GM12875 (cell line): ENCODE data around the gene CELF2.

ENCODE experiments used
- H3K4me3 ChIP-seq: one replicate; pipeline ENCODE4 v1.5.1; 2011; ENCODE audit warnings: low read depth, low read length, control low read depth
- CTCF ChIP-seq: IDR thresholded peaks from 2 replicates; pipeline ENCODE4 v1.5.1; 2011; ENCODE audit warnings: low read depth, mild to moderate bottlenecking, control low read depth, inconsistent platforms, low read length, moderate library complexity, borderline replicate concordance; ENCODE audit not compliant: insufficient read depth

CELF2 gene

DNA sequence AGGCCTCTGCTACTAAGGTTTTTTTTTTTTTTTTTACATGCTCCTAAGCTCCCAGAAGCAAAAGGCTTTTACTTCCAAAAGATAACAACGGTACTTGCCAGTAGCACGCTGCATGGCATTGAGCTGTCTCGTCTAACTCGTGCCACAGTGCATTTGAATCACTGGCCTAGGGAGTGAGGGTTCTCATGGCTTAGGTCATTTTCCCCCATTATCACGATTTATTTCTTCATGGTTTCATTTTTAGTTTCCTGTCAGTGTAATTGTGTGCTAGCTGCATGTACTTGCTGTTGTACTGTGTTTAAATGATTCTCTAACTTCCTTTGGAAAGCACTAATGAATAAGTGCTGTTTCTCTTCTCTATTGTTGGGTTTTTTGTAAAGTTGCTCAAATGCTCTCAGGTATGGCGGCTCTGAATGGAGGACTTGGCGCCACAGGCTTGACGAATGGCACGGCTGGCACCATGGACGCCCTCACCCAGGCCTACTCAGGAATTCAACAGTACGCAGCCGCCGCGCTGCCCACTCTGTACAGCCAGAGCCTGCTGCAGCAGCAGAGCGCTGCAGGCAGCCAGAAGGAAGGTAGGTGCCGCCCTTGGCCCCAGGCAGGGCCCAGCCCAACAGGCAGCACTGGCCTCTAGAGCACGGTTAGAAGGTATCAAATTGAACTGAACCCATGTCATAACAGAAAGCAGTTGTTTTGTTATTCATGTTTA lies 303.3 kb downstream of the CELF2 start:
- TF ChIP-seq CTCF: no peak
- H3K4me3 ChIP-seq: no peak overlapping the region

GRCh38 chr10:11322698-11323097 lies 305.0 kb downstream of the CELF2 start:
- no peak for TF ChIP-seq CTCF
- no peak overlapping the region for H3K4me3 ChIP-seq

DNA sequence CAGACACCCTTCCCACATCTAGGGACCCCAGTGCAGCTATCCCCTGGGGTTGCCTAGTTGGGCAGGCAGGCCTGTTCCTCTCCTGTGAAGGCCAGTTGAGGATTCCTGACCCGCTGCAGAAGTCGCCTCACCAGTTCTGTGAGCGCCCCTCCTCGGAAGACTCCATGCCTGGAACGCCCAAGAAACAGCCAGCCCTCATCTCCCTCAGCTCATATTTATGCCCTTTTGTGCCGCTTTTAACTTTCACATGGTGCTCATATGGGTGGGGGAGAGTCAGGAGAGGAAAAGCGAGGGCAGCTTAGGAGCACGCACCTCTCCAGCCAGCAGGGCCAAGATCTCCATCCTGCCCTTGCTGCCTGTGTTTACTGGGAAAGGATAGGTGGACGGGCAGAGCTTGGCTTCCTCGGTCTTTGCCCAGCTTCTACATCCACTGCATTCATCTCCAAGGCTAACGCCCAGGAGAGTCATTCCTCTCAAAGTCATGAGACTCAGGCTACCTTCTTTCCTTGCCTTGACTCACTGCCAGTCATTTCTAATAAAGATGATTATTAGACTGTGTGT lies 307.2 kb downstream of the CELF2 start:
- no peak for TF ChIP-seq CTCF
- no peak overlapping the region for H3K4me3 ChIP-seq

DNA sequence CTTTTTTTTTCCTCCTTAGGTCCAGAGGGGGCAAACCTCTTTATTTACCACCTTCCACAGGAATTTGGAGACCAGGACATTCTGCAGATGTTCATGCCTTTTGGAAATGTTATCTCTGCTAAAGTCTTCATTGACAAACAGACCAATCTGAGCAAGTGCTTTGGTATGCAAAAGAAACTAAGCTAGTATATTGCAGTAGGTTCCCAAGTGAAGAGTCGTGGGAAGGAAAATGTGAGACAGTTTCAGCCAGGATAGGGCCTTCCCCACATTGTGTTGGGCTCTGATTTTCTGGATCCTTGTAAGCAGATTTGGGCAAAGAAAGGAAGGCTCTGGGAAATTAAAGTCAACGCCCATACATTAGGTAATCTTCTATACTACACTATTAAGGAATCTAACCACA lies 308.1 kb downstream of the CELF2 start:
- H3K4me3 ChIP-seq: no peak overlapping the region
- TF ChIP-seq CTCF: no peak

- no peak overlapping the region for H3K4me3 ChIP-seq
- no peak for TF ChIP-seq CTCF
Measured at GRCh38 chr10:11326241-11326640, 308.6 kb downstream of the CELF2 start.

- H3K4me3 ChIP-seq: no peak overlapping the region
- TF ChIP-seq CTCF: no peak
Measured at GRCh38 chr10:11326913-11327616, 309.4 kb downstream of the CELF2 start.

- no peak overlapping the region for H3K4me3 ChIP-seq
- no peak for TF ChIP-seq CTCF
Measured at GRCh38 chr10:11328264-11329061, 310.8 kb downstream of the CELF2 start.
